ENCODE data around the gene FBXW11.

DNA sequence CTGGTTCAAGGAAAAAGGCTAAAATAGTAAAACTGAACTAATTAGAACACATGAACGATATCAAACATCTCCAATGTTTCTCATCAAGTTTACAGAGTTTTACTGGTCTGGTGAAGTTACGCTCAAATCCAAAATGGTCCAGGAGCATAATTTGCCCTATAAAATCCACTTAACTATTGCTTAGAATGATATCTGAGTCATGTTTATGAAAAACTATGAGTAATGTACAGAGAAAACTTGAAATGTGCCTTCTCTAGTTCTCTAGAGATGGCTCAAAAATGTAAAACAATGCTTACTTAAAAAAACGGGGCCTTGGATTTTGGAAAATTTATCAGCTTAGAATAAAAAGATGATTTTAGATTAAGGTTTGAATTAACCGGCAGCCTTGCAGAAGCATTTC lies 108.1 kb downstream of the FBXW11 start:
- TF ChIP-seq, protein P1, sequence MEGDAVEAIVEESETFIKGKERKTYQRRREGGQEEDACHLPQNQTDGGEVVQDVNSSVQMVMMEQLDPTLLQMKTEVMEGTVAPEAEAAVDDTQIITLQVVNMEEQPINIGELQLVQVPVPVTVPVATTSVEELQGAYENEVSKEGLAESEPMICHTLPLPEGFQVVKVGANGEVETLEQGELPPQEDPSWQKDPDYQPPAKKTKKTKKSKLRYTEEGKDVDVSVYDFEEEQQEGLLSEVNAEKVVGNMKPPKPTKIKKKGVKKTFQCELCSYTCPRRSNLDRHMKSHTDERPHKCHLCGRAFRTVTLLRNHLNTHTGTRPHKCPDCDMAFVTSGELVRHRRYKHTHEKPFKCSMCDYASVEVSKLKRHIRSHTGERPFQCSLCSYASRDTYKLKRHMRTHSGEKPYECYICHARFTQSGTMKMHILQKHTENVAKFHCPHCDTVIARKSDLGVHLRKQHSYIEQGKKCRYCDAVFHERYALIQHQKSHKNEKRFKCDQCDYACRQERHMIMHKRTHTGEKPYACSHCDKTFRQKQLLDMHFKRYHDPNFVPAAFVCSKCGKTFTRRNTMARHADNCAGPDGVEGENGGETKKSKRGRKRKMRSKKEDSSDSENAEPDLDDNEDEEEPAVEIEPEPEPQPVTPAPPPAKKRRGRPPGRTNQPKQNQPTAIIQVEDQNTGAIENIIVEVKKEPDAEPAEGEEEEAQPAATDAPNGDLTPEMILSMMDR (IDR thresholded peaks at IDR 0.05): no peak
- no peak for TF ChIP-seq POLR2A (IDR thresholded peaks at IDR 0.05)

All from heart left ventricle (tissue), 13 donors.